Mesodermal cell (in vitro differentiated cells): ENCODE measurements around the gene LRRC4C.
"Not testable (repeated sequence)": the region's sequence is repeated elsewhere in the genome, so short reads cannot be mapped to it uniquely, and the experiment has no call there.

ENCODE experiments used
- H3K27ac ChIP-seq: 2 replicates; pipeline ENCODE4 v1.7.0; 2013; ENCODE audit warnings: mild to moderate bottlenecking, low read depth, low read length, moderate library complexity; ENCODE audit not compliant: severe bottlenecking
- H3K36me3 ChIP-seq: 2 replicates; pipeline ENCODE4 v1.7.1; 2013; ENCODE audit warnings: mild to moderate bottlenecking, low read length, moderate library complexity; ENCODE audit not compliant: control insufficient read depth, insufficient read depth
- H3K4me1 ChIP-seq: one replicate; pipeline ENCODE4 v1.7.1; 2013; ENCODE audit warnings: mild to moderate bottlenecking, low read length; ENCODE audit not compliant: insufficient read depth, control insufficient read depth, poor library complexity, severe bottlenecking
- H3K4me3 ChIP-seq: 2 replicates; pipeline ENCODE4 v1.7.0; 2013; ENCODE audit warnings: low read length, control low read depth, mild to moderate bottlenecking; ENCODE audit not compliant: insufficient read depth, poor library complexity, severe bottlenecking; ENCODE audit errors: extremely low read depth
- H3K9me3 ChIP-seq: 2 replicates; pipeline ENCODE4 v1.7.1; 2013; ENCODE audit warnings: mild to moderate bottlenecking, low read length, moderate library complexity; ENCODE audit not compliant: control insufficient read depth
- WGBS, 2 experiments: methylation state at CpG; one replicate each; pipeline ENCODE4 v1.1.5; 2013; ENCODE audit warnings: missing lambda C conversion rate in 2 of 2; ENCODE audit not compliant: insufficient coverage in 2 of 2; 5-methylcytosine and 5-hydroxymethylcytosine counted together

The LRRC4C gene

GRCh38 chr11:40606800-40607199 lies 852.7 kb downstream of the LRRC4C start:
- no CpG with 5 or more reads among the region's 3 CpGs for WGBS, 2 experiments
- Histone ChIP-seq H3K4me1 (peaks cover 10% of the 10 kb centered on the region), H3K9me3 (peaks cover 10% of the 10 kb centered on the region), H3K4me3 (no peak overlapping the region), H3K27ac (no peak overlapping the region), H3K36me3 (no peaks in the 10 kb centered on the region)

- peaks cover 10% of the 10 kb centered on the region for H3K9me3 ChIP-seq
- H3K4me1 ChIP-seq: peaks cover 10% of the 10 kb centered on the region
- H3K4me3 ChIP-seq: no peak overlapping the region
- 80% methylated on average over 1 to 2 of the region's 3 CpGs for WGBS, 2 experiments
- no peak overlapping the region for H3K27ac ChIP-seq
- H3K36me3 ChIP-seq: no peaks in the 10 kb centered on the region
Measured at GRCh38 chr11:40602866-40603552, 856.4 kb downstream of the LRRC4C start.

- H3K9me3 ChIP-seq: no peaks in the 10 kb centered on the region
- H3K4me1 ChIP-seq: peaks cover 1% of the 10 kb centered on the region
- no peak overlapping the region for H3K4me3 ChIP-seq
- 79 to 94% methylated on average over 4 to 5 of the region's 5 CpGs for WGBS, 2 experiments
- no peak overlapping the region for H3K27ac ChIP-seq
- no peaks in the 10 kb centered on the region for H3K36me3 ChIP-seq
Measured at GRCh38 chr11:40597546-40598113, 861.8 kb downstream of the LRRC4C start.

DNA sequence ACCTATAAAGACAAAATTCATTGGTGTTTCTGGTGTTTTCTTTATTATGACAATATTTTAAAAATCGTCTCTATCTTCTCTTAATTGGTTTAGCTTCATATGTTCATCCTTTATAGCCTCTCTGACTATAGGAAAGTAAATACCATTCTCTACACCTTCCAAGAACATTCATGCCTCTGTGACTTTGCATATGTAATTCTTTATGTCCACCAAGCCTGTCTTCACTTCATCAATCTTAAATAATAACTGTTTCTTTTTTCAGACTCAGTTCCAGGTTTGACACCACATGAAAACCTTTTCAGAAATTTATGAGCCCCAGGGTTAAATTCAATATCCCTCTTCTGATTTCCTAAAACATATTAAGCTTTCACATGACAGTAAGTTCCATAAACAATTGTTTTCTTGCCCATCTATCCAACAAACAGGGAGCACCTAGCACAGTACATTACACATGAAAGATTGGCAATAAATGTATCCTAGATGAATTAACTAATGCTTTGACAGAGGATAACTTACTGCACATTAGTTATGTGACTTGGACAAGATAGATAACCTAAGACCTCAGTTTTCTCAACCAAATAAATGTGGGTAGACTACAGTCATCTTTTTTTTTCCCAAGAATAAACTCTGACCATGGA lies 886.1 kb downstream of the LRRC4C start:
- Histone ChIP-seq H3K9me3 (no peaks in the 10 kb centered on the region), H3K4me1 (no peaks in the 10 kb centered on the region), H3K27ac (no peak overlapping the region), H3K4me3 (no peak overlapping the region), H3K36me3 (no peaks in the 10 kb centered on the region)
- WGBS, 2 experiments: no CpG with 5 or more reads among the region's 1 CpG

- no peaks in the 10 kb centered on the region for H3K36me3 ChIP-seq
- H3K27ac ChIP-seq: no peak overlapping the region
- H3K9me3 ChIP-seq: no peaks in the 10 kb centered on the region
- H3K4me1 ChIP-seq: no peaks in the 10 kb centered on the region
- WGBS, 2 experiments: 83% methylated on average over 1 of the region's 1 CpG; no CpG with 5 or more reads in 1 of the 2 experiments
- no peak overlapping the region for H3K4me3 ChIP-seq
Measured at GRCh38 chr11:40569947-40570531, 889.4 kb downstream of the LRRC4C start.

- H3K4me3 ChIP-seq: no peak overlapping the region
- no peaks in the 10 kb centered on the region for H3K9me3 ChIP-seq
- no peaks in the 10 kb centered on the region for H3K36me3 ChIP-seq
- peaks cover 2% of the 10 kb centered on the region for H3K4me1 ChIP-seq
- no peak overlapping the region for H3K27ac ChIP-seq
- no CpG with 5 or more reads among the region's 1 CpG for WGBS, 2 experiments
Measured at GRCh38 chr11:40567392-40567791, 892.1 kb downstream of the LRRC4C start.

DNA sequence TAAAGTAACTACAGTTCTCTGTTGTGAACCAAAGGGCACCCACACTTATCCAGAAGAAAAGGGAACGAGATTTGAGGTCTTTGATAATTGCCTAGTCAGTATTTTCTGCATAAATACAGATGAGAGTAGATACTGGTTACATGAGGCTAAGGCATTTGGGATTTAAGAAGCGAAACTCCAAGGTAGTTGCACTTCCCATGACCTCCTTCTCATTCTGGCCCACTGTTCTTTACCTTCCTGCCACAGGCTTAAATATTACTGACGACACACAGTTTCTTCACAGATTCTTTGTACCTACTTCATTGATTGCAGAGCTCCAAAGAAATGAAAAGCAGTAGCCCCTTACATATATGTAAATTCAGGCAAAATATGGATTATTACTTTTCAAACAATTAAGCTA lies 915.3 kb downstream of the LRRC4C start:
- Histone ChIP-seq H3K27ac (no peak overlapping the region), H3K9me3 (no peaks in the 10 kb centered on the region), H3K36me3 (no peaks in the 10 kb centered on the region), H3K4me3 (no peak overlapping the region), H3K4me1 (no peaks in the 10 kb centered on the region)
- 67 to 100% methylated on average over 1 to 3 of the region's 3 CpGs for WGBS, 2 experiments

GRCh38 chr11:40542821-40543220 lies 916.6 kb downstream of the LRRC4C start:
- Histone ChIP-seq H3K4me3 (no peak overlapping the region), H3K36me3 (no peaks in the 10 kb centered on the region), H3K4me1 (no peaks in the 10 kb centered on the region), H3K9me3 (no peaks in the 10 kb centered on the region), H3K27ac (no peak overlapping the region)
- no CpG with 5 or more reads among the region's 1 CpG for WGBS, 2 experiments

DNA sequence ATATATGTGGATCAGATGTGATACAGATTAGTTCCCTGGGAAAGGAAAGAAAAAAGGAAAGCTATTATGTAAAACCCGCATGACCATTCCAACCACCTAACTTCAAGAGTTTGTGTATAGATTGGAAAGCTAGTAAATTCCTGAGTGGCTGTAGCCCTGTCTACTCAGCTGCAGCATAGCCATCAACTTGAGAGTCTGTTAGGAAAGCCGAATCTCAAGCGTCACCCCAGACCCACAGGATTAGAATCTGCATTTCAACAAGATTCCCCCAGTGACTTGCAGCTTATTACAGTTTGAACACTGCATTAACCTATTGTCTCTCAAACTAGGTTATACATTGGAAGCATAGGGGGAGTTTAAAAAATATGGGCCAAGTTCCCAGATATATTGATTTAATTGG lies 921.7 kb downstream of the LRRC4C start:
- Histone ChIP-seq H3K27ac (no peak overlapping the region), H3K9me3 (no peaks in the 10 kb centered on the region), H3K36me3 (no peaks in the 10 kb centered on the region), H3K4me1 (no peaks in the 10 kb centered on the region), H3K4me3 (no peak overlapping the region)
- 80 to 94% methylated on average over 2 of the region's 3 CpGs for WGBS, 2 experiments

- not testable (repeated sequence) for H3K27ac ChIP-seq
- WGBS, 2 experiments: 88 to 100% methylated on average over 1 to 2 of the region's 6 CpGs
Measured at GRCh38 chr11:40522080-40522479, 937.4 kb downstream of the LRRC4C start.

GRCh38 chr11:40517122-40517521 lies 942.3 kb downstream of the LRRC4C start:
- Histone ChIP-seq H3K9me3 (no peaks in the 10 kb centered on the region), H3K4me3 (no peak overlapping the region), H3K36me3 (no peaks in the 10 kb centered on the region), H3K4me1 (no peaks in the 10 kb centered on the region), H3K27ac (no peak overlapping the region)
- 86 to 90% methylated on average over 1 to 2 of the region's 3 CpGs for WGBS, 2 experiments

More at GRCh38 chr11:40522080-40522479, 937.4 kb downstream of the LRRC4C start:
- H3K4me1 ChIP-seq, H3K9me3 ChIP-seq, H3K4me3 ChIP-seq, H3K36me3 ChIP-seq: not testable (repeated sequence)
